HEK293 (cell line): ENCODE results near the gene ZSWIM7.

Source experiments
- CTCF ChIA-PET: fragments of 350-600 bp; formaldehyde crosslinking; extraction: SDS; loops from one replicate; lab custom pipeline; 2021; ENCODE audit warnings: antibody characterized with exemption; lab: Yijun Ruan, JAX
- POLR2A ChIA-PET: fragments of 300-600 bp; formaldehyde crosslinking; extraction: SDS; loops from one replicate; lab custom pipeline; 2020; ENCODE audit warnings: antibody characterized with exemption, inconsistent platforms; lab: Yijun Ruan, JAX
- H3K27ac ChIP-seq: fragments of 200-500 bp; sonication (Bioruptor generic); 2 replicates; pipeline ENCODE4 v1.5.1; 2014; ENCODE audit warnings: low read depth, low read length, control low read depth, inconsistent platforms; ENCODE audit errors: extremely low read depth
- H3K36me3 ChIP-seq, 2 experiments: fragments of 200-500 bp in 1 of 2; sonication (Bioruptor generic) in 1 of 2; 1 replicate in 1 of 2; 2 replicates in 1 of 2; pipeline ENCODE4 v1.5.1; 2014 to 2017; ENCODE audit warnings: inconsistent platforms in 2 of 2, low read length in 2 of 2; ENCODE audit not compliant: control insufficient read depth in 2 of 2, insufficient read depth in 1 of 2
- H3K4me1 ChIP-seq: fragments of 200-500 bp; sonication (Bioruptor generic); 2 replicates; pipeline ENCODE4 v1.5.1; 2014; ENCODE audit warnings: mild to moderate bottlenecking, low read length, inconsistent platforms; ENCODE audit not compliant: control insufficient read depth, insufficient read depth
- H3K4me3 ChIP-seq: 2 replicates; pipeline ENCODE4 v1.5.1; 2011; ENCODE audit warnings: low read depth, mild to moderate bottlenecking, control low read depth, low read length, moderate library complexity
- H3K9me3 ChIP-seq: fragments of 200-500 bp; sonication (Bioruptor generic); 2 replicates; pipeline ENCODE4 v1.5.1; 2014; ENCODE audit warnings: low read depth, low read length, inconsistent platforms; ENCODE audit not compliant: control insufficient read depth, insufficient read depth
- EGR2 ChIP-seq: fragments of 450-650 bp; formaldehyde crosslinking; IDR thresholded peaks from 2 replicates; pipeline ENCODE4 v1.5.1; 2016; ENCODE audit warnings: low read depth, missing biosample characterization, missing genetic modification characterization
- GLIS2 ChIP-seq: fragments of 450-650 bp; formaldehyde crosslinking; IDR thresholded peaks from 2 replicates; pipeline ENCODE4 v1.5.1; 2016; ENCODE audit warnings: missing biosample characterization, missing genetic modification characterization
- HOXD13 ChIP-seq: sonication (generic); formaldehyde crosslinking; IDR thresholded peaks from 2 replicates; pipeline ENCODE4 v1.8.0; 2022; ENCODE audit warnings: missing genetic modification reagents, borderline replicate concordance
- KLF16 ChIP-seq: fragments of 450-650 bp; formaldehyde crosslinking; IDR thresholded peaks from 2 replicates; pipeline ENCODE4 v1.5.1; 2017; ENCODE audit warnings: missing biosample characterization, missing genetic modification characterization
- SP3 ChIP-seq: fragments of 450-650 bp; formaldehyde crosslinking; IDR thresholded peaks from 2 replicates; pipeline ENCODE4 v1.5.1; 2016; ENCODE audit warnings: missing biosample characterization, missing genetic modification characterization
- TCF7L2 ChIP-seq: IDR thresholded peaks from 2 replicates; pipeline ENCODE4 v1.6.1; 2011; ENCODE audit warnings: low read depth, mild to moderate bottlenecking, inconsistent platforms, low read length, moderate library complexity, borderline replicate concordance
- TRIM28 ChIP-seq: IDR thresholded peaks from 2 replicates; pipeline ENCODE4 v1.6.1; 2011; ENCODE audit warnings: low read length, control low read depth, borderline replicate concordance
- ZBTB10 ChIP-seq: fragments of 450-650 bp; formaldehyde crosslinking; IDR thresholded peaks from 2 replicates; pipeline ENCODE4 v1.5.1; 2016; ENCODE audit warnings: missing biosample characterization, missing genetic modification characterization
- ZBTB17 ChIP-seq: fragments of 450-650 bp; formaldehyde crosslinking; IDR thresholded peaks from 2 replicates; pipeline ENCODE4 v1.5.1; 2016; ENCODE audit warnings: missing biosample characterization, missing genetic modification characterization
- ZBTB6 ChIP-seq: fragments of 450-650 bp; formaldehyde crosslinking; IDR thresholded peaks from 2 replicates; pipeline ENCODE4 v1.5.1; 2017; ENCODE audit warnings: missing biosample characterization, missing genetic modification characterization
- ZFP37 ChIP-seq: fragments of 450-650 bp; formaldehyde crosslinking; IDR thresholded peaks from 2 replicates; pipeline ENCODE4 v1.5.1; 2016; ENCODE audit warnings: missing biosample characterization, missing genetic modification characterization
- ZFP41 ChIP-seq: fragments of 450-650 bp; formaldehyde crosslinking; IDR thresholded peaks from 2 replicates; pipeline ENCODE4 v1.5.1; 2016; ENCODE audit warnings: missing biosample characterization, missing genetic modification characterization, borderline replicate concordance
- ZIC2 ChIP-seq: fragments of 450-650 bp; formaldehyde crosslinking; IDR thresholded peaks from 2 replicates; pipeline ENCODE4 v1.5.1; 2016; ENCODE audit warnings: missing biosample characterization, missing genetic modification characterization
- ZNF10 ChIP-seq: fragments of 450-650 bp; formaldehyde crosslinking; IDR thresholded peaks from 2 replicates; pipeline ENCODE4 v1.5.1; 2017; ENCODE audit warnings: missing biosample characterization, missing genetic modification characterization
- ZNF223 ChIP-seq: fragments of 450-650 bp; formaldehyde crosslinking; IDR thresholded peaks from 2 replicates; pipeline ENCODE4 v1.5.1; 2016; ENCODE audit warnings: missing biosample characterization, missing genetic modification characterization
- ZNF324 ChIP-seq: fragments of 450-650 bp; formaldehyde crosslinking; IDR thresholded peaks from 2 replicates; pipeline ENCODE4 v1.5.1; 2016; ENCODE audit warnings: missing biosample characterization, missing genetic modification characterization
- ZNF426 ChIP-seq: fragments of 450-650 bp; formaldehyde crosslinking; IDR thresholded peaks from 2 replicates; pipeline ENCODE4 v1.5.1; 2017; ENCODE audit warnings: missing biosample characterization, missing genetic modification characterization, mild to moderate bottlenecking, inconsistent platforms, moderate library complexity
- ZNF449 ChIP-seq: fragments of 450-650 bp; formaldehyde crosslinking; IDR thresholded peaks from 2 replicates; pipeline ENCODE4 v1.5.1; 2017; ENCODE audit warnings: missing biosample characterization, mild to moderate bottlenecking, missing genetic modification characterization, moderate library complexity
- ZNF660 ChIP-seq: fragments of 450-650 bp; IDR thresholded peaks from 2 replicates; pipeline ENCODE4 v1.5.1; 2018; ENCODE audit warnings: missing biosample characterization, mild to moderate bottlenecking, missing genetic modification characterization
- ZNF707 ChIP-seq: fragments of 450-650 bp; formaldehyde crosslinking; IDR thresholded peaks from 2 replicates; pipeline ENCODE4 v1.5.1; 2016; ENCODE audit warnings: missing biosample characterization, missing genetic modification characterization
- ZNF776 ChIP-seq: fragments of 450-650 bp; formaldehyde crosslinking; IDR thresholded peaks from 2 replicates; pipeline ENCODE4 v1.5.0; 2017; ENCODE audit warnings: missing biosample characterization, missing genetic modification characterization, borderline replicate concordance
- ZNF777 ChIP-seq: fragments of 450-650 bp; formaldehyde crosslinking; IDR thresholded peaks from 2 replicates; pipeline ENCODE4 v1.5.1; 2017; ENCODE audit warnings: missing biosample characterization, missing genetic modification characterization, borderline replicate concordance
- TF ChIP-seq, protein P1 (sequence below): fragments of 450-650 bp; formaldehyde crosslinking; IDR thresholded peaks from 2 replicates; pipeline ENCODE4 v1.5.0; 2017; ENCODE audit warnings: missing biosample characterization, missing genetic modification characterization, borderline replicate concordance
- TF ChIP-seq, protein P2 (sequence below): fragments of 450-650 bp; formaldehyde crosslinking; IDR thresholded peaks from 2 replicates; pipeline ENCODE4 v1.5.1; 2016; ENCODE audit warnings: missing biosample characterization, missing genetic modification characterization

ZSWIM7 gene

DNA sequence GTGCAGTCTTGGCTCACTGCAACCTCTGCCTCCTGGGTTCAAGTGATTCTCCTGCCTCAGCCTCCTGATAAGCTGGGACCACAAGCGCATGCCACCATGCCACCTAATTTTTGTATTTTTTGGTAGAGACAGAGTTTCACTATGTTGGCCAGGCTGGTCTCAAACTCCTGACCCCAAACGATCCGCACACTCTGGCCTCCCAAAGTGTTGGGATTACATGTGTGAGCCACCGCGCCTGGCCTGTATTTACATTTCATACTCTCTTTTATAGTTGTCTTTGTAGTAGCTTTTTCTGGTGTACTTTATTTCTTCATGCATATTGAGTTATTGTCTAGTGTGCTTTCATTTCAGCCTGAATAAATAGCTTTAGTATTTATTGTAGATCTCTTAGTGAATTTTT is 64.6 kb downstream of the ZSWIM7 start (continued):
- TF ChIP-seq ZNF324, result no peak
- TF ChIP-seq ZNF223 (tag by site-specific recombination), result no peak
- no peak for TF ChIP-seq ZNF777 (tag by site-specific recombination)
- TF ChIP-seq HOXD13, result no peak
- no peak for TF ChIP-seq ZNF10 (tag by site-specific recombination)
- TF ChIP-seq ZNF449 (tag by site-specific recombination), result no peak
- no peak for TF ChIP-seq TCF7L2
- TF ChIP-seq ZBTB17 (tag by site-specific recombination), result no peak
- TF ChIP-seq, protein P1, sequence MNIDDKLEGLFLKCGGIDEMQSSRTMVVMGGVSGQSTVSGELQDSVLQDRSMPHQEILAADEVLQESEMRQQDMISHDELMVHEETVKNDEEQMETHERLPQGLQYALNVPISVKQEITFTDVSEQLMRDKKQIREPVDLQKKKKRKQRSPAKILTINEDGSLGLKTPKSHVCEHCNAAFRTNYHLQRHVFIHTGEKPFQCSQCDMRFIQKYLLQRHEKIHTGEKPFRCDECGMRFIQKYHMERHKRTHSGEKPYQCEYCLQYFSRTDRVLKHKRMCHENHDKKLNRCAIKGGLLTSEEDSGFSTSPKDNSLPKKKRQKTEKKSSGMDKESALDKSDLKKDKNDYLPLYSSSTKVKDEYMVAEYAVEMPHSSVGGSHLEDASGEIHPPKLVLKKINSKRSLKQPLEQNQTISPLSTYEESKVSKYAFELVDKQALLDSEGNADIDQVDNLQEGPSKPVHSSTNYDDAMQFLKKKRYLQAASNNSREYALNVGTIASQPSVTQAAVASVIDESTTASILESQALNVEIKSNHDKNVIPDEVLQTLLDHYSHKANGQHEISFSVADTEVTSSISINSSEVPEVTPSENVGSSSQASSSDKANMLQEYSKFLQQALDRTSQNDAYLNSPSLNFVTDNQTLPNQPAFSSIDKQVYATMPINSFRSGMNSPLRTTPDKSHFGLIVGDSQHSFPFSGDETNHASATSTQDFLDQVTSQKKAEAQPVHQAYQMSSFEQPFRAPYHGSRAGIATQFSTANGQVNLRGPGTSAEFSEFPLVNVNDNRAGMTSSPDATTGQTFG (tag by site-specific recombination), result no peak
- TF ChIP-seq, all 188 proteins: peak for 0

- no peak for TF ChIP-seq SP3
- no peak for TF ChIP-seq ZBTB10 (tag by site-specific recombination)
- no peak for TF ChIP-seq ZBTB6
- TF ChIP-seq GLIS2 (tag by site-specific recombination), result no peak
- TF ChIP-seq ZNF660 (tag by site-specific recombination), result no peak
- TF ChIP-seq KLF16 (tag by site-specific recombination), result no peak
- TF ChIP-seq ZNF776 (tag by site-specific recombination), result no peak
- TF ChIP-seq ZFP41, result no peak
- ChIA-PET POLR2A (interaction anchor here (1.2 kb wide), 1 partner anchor 11 kb away, joined by 5 read pairs; no protein-coding TSS in a partner anchor), CTCF (no interaction called here)
- no peaks in the 10 kb centered on the region for H3K4me1 ChIP-seq
- H3K4me3 ChIP-seq, result no peak overlapping the region
- no peaks in the 10 kb centered on the region for H3K36me3 ChIP-seq
- no peaks in the 10 kb centered on the region for H3K9me3 ChIP-seq
- H3K27ac ChIP-seq, result no peak overlapping the region
These were observed 68.1 kb downstream of the ZSWIM7 start for GRCh38 chr17:15931394-15931793.

- no peaks in the 10 kb centered on the region for H3K4me1 ChIP-seq
- no peak overlapping the region for H3K4me3 ChIP-seq
- H3K36me3 ChIP-seq, result no peaks in the 10 kb centered on the region
- no peak for TF ChIP-seq ZNF426 (tag by site-specific recombination)
- no peak for TF ChIP-seq EGR2 (tag by site-specific recombination)
- no peak for TF ChIP-seq TRIM28
- no peak for TF ChIP-seq ZNF707 (tag by site-specific recombination)
- TF ChIP-seq, protein P2, sequence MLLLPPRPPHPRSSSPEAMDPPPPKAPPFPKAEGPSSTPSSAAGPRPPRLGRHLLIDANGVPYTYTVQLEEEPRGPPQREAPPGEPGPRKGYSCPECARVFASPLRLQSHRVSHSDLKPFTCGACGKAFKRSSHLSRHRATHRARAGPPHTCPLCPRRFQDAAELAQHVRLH (tag by site-specific recombination), result no peak
- no peak for TF ChIP-seq ZIC2 (tag by site-specific recombination)
- TF ChIP-seq ZFP37 (tag by site-specific recombination), result no peak
- H3K9me3 ChIP-seq, result no peaks in the 10 kb centered on the region
- ChIA-PET CTCF (interaction anchor here (0.6 kb wide), 1 partner anchor 16 kb away, joined by 4 read pairs; no protein-coding TSS in a partner anchor), POLR2A (interaction anchor here (1.2 kb wide), 1 partner anchor 12 kb away, joined by 5 read pairs; no protein-coding TSS in a partner anchor)
- H3K27ac ChIP-seq, result no peak overlapping the region
These were observed 69.1 kb downstream of the ZSWIM7 start for GRCh38 chr17:15930426-15930825.
